Mesothelial cell of epicardium (in vitro differentiated cells): Measurements from ENCODE around the gene PAPSS1. TPM values are rescaled to one million over a fixed set of nuclear protein-coding genes. Genes with fewer than 3 reads are reported as not detected.

ENCODE experiments used
- DNase-seq, 2 experiments: peaks; one replicate each; pipeline ENCODE4 v3.0.0; 2021; ENCODE audit warnings: low spot score in 2 of 2; ENCODE audit not compliant: unreplicated experiment in 2 of 2
- H3K27ac Mint-ChIP-seq: 2 replicates; pipeline ENCODE4 v1.8.0; 2021; ENCODE audit warnings: mixed read lengths
- H3K27me3 Mint-ChIP-seq: 2 replicates; pipeline ENCODE4 v1.8.0; 2021; ENCODE audit warnings: low read depth, mixed read lengths
- H3K36me3 Mint-ChIP-seq: 2 replicates; pipeline ENCODE4 v1.8.0; 2021; ENCODE audit warnings: mixed read lengths
- H3K4me1 Mint-ChIP-seq: 2 replicates; pipeline ENCODE4 v1.8.0; 2021; ENCODE audit warnings: mixed read lengths
- H3K4me3 Mint-ChIP-seq: 2 replicates; pipeline ENCODE4 v1.8.0; 2021; ENCODE audit warnings: mild to moderate bottlenecking, moderate library complexity, mixed read lengths
- H3K9me3 Mint-ChIP-seq: 2 replicates; pipeline ENCODE4 v1.8.0; 2021; ENCODE audit warnings: mixed read lengths
- CTCF ChIP-seq: fragments of 200-600 bp; sonication (generic); IDR thresholded peaks from one replicate; pipeline ENCODE4 v1.5.0; 2021; ENCODE audit warnings: antibody characterized with exemption; ENCODE audit not compliant: unreplicated experiment
- total RNA-seq: library from RNA; stranded (reverse); gene quantifications from 3 replicates; pipeline ENCODE4 v1.2.1, GENCODE V29; 2021

The PAPSS1 gene
- total RNA-seq, 1 donor from 2014 or later: 76.1 TPM

DNA sequence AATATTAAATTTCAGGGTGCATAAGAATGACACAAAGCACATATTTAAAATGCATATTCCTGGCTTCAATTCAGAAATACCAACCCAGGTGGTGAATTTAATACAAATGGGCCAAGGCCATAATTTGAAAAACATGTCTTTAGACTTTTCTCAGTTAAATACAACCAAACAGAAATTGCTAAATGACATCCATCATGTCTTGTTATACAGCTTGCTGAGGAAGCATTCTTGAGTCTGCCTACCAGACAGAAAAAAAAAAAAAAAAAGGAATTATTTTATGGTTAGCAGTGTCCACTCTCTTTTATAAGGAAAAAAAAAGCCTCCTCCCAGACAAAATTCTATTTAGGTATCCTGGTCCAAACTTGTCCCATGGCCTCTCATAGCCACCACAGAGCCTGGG is 119.1 kb downstream of the PAPSS1 start:
- no peak for TF ChIP-seq CTCF
- H3K27me3 Mint-ChIP-seq: no peaks in the 10 kb centered on the region
- H3K27ac Mint-ChIP-seq: peak overlapping the region; percentile 92
- H3K4me1 Mint-ChIP-seq: peaks cover 26% of the 10 kb centered on the region
- no peaks in the 10 kb centered on the region for H3K36me3 Mint-ChIP-seq
- H3K4me3 Mint-ChIP-seq: no peak overlapping the region
- no peak for DNase-seq
- no peaks in the 10 kb centered on the region for H3K9me3 Mint-ChIP-seq

DNA sequence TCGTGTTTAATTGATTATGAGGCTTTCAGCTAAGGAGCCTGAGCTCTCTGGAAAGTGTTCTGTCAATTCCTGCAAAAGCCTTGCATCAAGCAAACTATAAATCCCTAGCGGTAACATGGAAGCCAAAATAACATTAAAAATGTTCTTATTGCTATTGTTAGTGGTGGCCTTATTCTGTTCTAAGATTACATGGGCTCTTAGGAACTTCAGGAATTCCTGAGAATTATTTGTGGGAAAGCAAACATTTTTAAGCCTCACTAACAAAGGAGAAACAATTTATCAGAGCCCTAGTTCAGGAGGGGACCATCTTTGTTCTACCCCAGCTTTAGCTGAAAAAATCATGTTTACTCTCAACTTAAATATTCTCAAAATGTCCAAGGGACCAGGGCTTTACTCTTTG is 119.6 kb downstream of the PAPSS1 start:
- no peak for DNase-seq
- TF ChIP-seq CTCF: no peak
- Mint-ChIP-seq H3K4me1 (peaks cover 26% of the 10 kb centered on the region), H3K4me3 (no peak overlapping the region), H3K27me3 (no peaks in the 10 kb centered on the region), H3K9me3 (no peaks in the 10 kb centered on the region), H3K27ac (peak overlapping the region; percentile 92), H3K36me3 (no peaks in the 10 kb centered on the region)

GRCh38 chr4:107599841-107600240 is 120.2 kb downstream of the PAPSS1 start:
- no peak for DNase-seq
- Mint-ChIP-seq H3K4me3 (no peak overlapping the region), H3K9me3 (no peaks in the 10 kb centered on the region), H3K27me3 (no peaks in the 10 kb centered on the region), H3K36me3 (no peaks in the 10 kb centered on the region), H3K4me1 (peaks cover 26% of the 10 kb centered on the region), H3K27ac (peak overlapping the region; percentile 92)
- TF ChIP-seq CTCF: no peak

- H3K4me1 Mint-ChIP-seq: no peaks in the 10 kb centered on the region
Measured at GRCh38 chr4:107593230-107593629, 126.8 kb downstream of the PAPSS1 start.

DNA sequence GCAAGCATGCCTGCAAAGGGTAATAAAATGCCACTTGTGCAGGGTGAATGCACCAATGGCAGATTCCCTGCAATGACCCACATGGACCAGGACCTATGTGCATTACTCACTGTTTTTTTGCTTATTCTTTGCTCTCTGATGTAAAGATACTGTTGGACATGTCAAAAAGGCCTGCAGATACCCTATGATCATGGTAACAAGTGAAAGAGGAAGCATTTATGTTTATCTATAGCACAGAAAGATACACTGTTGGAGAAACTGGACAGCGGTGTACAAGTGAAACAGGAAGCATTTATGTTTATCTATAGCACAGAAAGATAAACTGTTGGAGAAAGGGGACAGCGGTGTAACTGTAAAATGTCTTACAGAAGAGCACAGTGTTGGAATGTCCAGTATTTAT is 127.5 kb downstream of the PAPSS1 start:
- Mint-ChIP-seq H3K27me3 (no peaks in the 10 kb centered on the region), H3K4me3 (no peak overlapping the region), H3K9me3 (peaks cover 22% of the 10 kb centered on the region), H3K27ac (no peak overlapping the region), H3K36me3 (peaks cover 3% of the 10 kb centered on the region), H3K4me1 (no peaks in the 10 kb centered on the region)
- TF ChIP-seq CTCF: no peak
- no peak for DNase-seq

More at GRCh38 chr4:107593230-107593629, 126.8 kb downstream of the PAPSS1 start:
- no peak overlapping the region for H3K4me3 Mint-ChIP-seq
- no peaks in the 10 kb centered on the region for H3K27me3 Mint-ChIP-seq
- H3K27ac Mint-ChIP-seq: no peak overlapping the region
- peaks cover 18% of the 10 kb centered on the region for H3K9me3 Mint-ChIP-seq
- no peak for DNase-seq
- peaks cover 3% of the 10 kb centered on the region for H3K36me3 Mint-ChIP-seq
- TF ChIP-seq CTCF: no peak

GRCh38 chr4:107589269-107589668 is 130.8 kb downstream of the PAPSS1 start:
- TF ChIP-seq CTCF: no peak
- Mint-ChIP-seq H3K36me3 (peaks cover 3% of the 10 kb centered on the region), H3K9me3 (peaks cover 30% of the 10 kb centered on the region), H3K27me3 (no peaks in the 10 kb centered on the region), H3K27ac (no peak overlapping the region), H3K4me1 (no peaks in the 10 kb centered on the region), H3K4me3 (no peak overlapping the region)
- no peak for DNase-seq
